Endothelial cell (in vitro differentiated cells): Measurements from ENCODE around the gene SLC25A23. TPM values are rescaled to one million over a fixed set of nuclear protein-coding genes. Genes with fewer than 3 reads are reported as not detected.

Experiments
- DNase-seq: peaks from one replicate; pipeline ENCODE4 v3.0.0; 2021; ENCODE audit warnings: low spot score
- H3K27ac Mint-ChIP-seq: one replicate; pipeline ENCODE4 v1.8.0; 2021; ENCODE audit warnings: mixed read lengths, inconsistent platforms; ENCODE audit not compliant: unreplicated experiment
- H3K27me3 Mint-ChIP-seq: one replicate; pipeline ENCODE4 v1.8.0; 2021; ENCODE audit warnings: mild to moderate bottlenecking, moderate library complexity, mixed read lengths, inconsistent platforms; ENCODE audit not compliant: unreplicated experiment
- H3K36me3 Mint-ChIP-seq: one replicate; pipeline ENCODE4 v1.8.0; 2021; ENCODE audit warnings: mild to moderate bottlenecking, low read depth, mixed read lengths, inconsistent platforms; ENCODE audit not compliant: unreplicated experiment
- H3K4me1 Mint-ChIP-seq: one replicate; pipeline ENCODE4 v1.8.0; 2021; ENCODE audit warnings: mild to moderate bottlenecking, mixed read lengths, inconsistent platforms; ENCODE audit not compliant: unreplicated experiment
- H3K4me3 Mint-ChIP-seq: one replicate; pipeline ENCODE4 v1.8.0; 2021; ENCODE audit warnings: mild to moderate bottlenecking, mixed read lengths, inconsistent platforms; ENCODE audit not compliant: unreplicated experiment
- H3K9me3 Mint-ChIP-seq: one replicate; pipeline ENCODE4 v1.8.0; 2021; ENCODE audit warnings: mixed read lengths, inconsistent platforms; ENCODE audit not compliant: unreplicated experiment
- CTCF ChIP-seq: fragments of 200-600 bp; sonication (generic); IDR thresholded peaks from one replicate; pipeline ENCODE4 v1.5.0; 2021; ENCODE audit warnings: antibody characterized with exemption; ENCODE audit not compliant: unreplicated experiment
- total RNA-seq: library from RNA; stranded (reverse); fragmentation: NEBNext Ultra II Directional; extraction: Animal tissue kit (Norgen Biotek cat#: 25700); gene quantifications from one replicate; pipeline ENCODE4 v1.2.1, GENCODE V29; 2021; ENCODE audit not compliant: unreplicated experiment

SLC25A23 gene
- total RNA-seq, 1 donor from 2014 or later: 20.7 TPM

GRCh38 chr19:6467384-6467783, 7.8 kb upstream of the SLC25A23 start:
- Mint-ChIP-seq H3K9me3 (no peaks in the 10 kb centered on the region), H3K4me3 (no peak overlapping the region), H3K27ac (no peak overlapping the region), H3K36me3 (no peaks in the 10 kb centered on the region), H3K4me1 (no peaks in the 10 kb centered on the region), H3K27me3 (peaks cover 12% of the 10 kb centered on the region)
- no peak for DNase-seq
- no peak for TF ChIP-seq CTCF

- Mint-ChIP-seq H3K4me3 (no peak overlapping the region), H3K9me3 (no peaks in the 10 kb centered on the region), H3K27me3 (peaks cover 12% of the 10 kb centered on the region), H3K36me3 (no peaks in the 10 kb centered on the region), H3K4me1 (no peaks in the 10 kb centered on the region), H3K27ac (no peak overlapping the region)
- no peak for TF ChIP-seq CTCF
- no peak for DNase-seq
Measured at GRCh38 chr19:6466526-6467248, 7.1 kb upstream of the SLC25A23 start.

GRCh38 chr19:6465663-6466062, 6.1 kb upstream of the SLC25A23 start:
- H3K27ac Mint-ChIP-seq: no peak overlapping the region
- H3K36me3 Mint-ChIP-seq: no peaks in the 10 kb centered on the region
- no peak overlapping the region for H3K4me3 Mint-ChIP-seq
- peaks cover 12% of the 10 kb centered on the region for H3K27me3 Mint-ChIP-seq
- DNase-seq: no peak
- no peak for TF ChIP-seq CTCF
- H3K4me1 Mint-ChIP-seq: no peaks in the 10 kb centered on the region
- H3K9me3 Mint-ChIP-seq: no peaks in the 10 kb centered on the region

- Mint-ChIP-seq H3K4me3 (no peak overlapping the region), H3K27me3 (peaks cover 12% of the 10 kb centered on the region), H3K9me3 (no peaks in the 10 kb centered on the region), H3K4me1 (peaks cover 2% of the 10 kb centered on the region), H3K27ac (no peak overlapping the region), H3K36me3 (no peaks in the 10 kb centered on the region)
- no peak for DNase-seq
- TF ChIP-seq CTCF: no peak
Measured at GRCh38 chr19:6465006-6465405, 5.4 kb upstream of the SLC25A23 start.

GRCh38 chr19:6464070-6464873, 4.7 kb upstream of the SLC25A23 start, which contains the start of gene CRB3:
CRB3 (plus strand) TSS chr19:6464271; CDS start chr19:6464702, 431 bp downstream.
- Mint-ChIP-seq H3K36me3 (no peaks in the 10 kb centered on the region), H3K27me3 (peaks cover 12% of the 10 kb centered on the region), H3K27ac (no peak within 1 kb of the TSS), H3K9me3 (no peaks in the 10 kb centered on the region), H3K4me1 (peaks cover 3% of the 10 kb centered on the region), H3K4me3 (no peak within 1 kb of the TSS)
- no peak for DNase-seq
- no peak for TF ChIP-seq CTCF
